ENCODE measurements around the gene ANKRD34B. TPM values are rescaled to one million over a fixed set of nuclear protein-coding genes. Genes with fewer than 3 reads are reported as not detected.

The ANKRD34B gene
- total and polyA plus RNA-seq, 2 donors (not counting 1 experiment from before 2014, with no cell fraction given), result not detected

- Histone ChIP-seq H2AFZ (ENCODE audit: insufficient read depth, low read depth, low read length, poor library complexity, severe bottlenecking) (no peak overlapping the region), H3K36me3 (replicated peaks in 1 of 2; ENCODE audit: control extremely low read depth in 1 of 2, control insufficient read depth in 1 of 2, extremely low read depth in 1 of 2, insufficient read depth in 2 of 2, low read length in 1 of 2) (no peaks in the 10 kb centered on the region), H4K20me1 (ENCODE audit: control insufficient read depth, insufficient read depth, low read length, poor library complexity, severe bottlenecking) (no peaks in the 10 kb centered on the region), H3K9ac (ENCODE audit: low read length) (no peak overlapping the region), H3K4me3 (ENCODE audit: control extremely low read depth in 1 of 5, extremely low read depth in 1 of 5, insufficient read depth in 1 of 5, low read depth in 2 of 5, low read length in 4 of 5) (no peak overlapping the region), H3K9me3 (ENCODE audit: control extremely low read depth in 1 of 3, control insufficient read depth in 2 of 3, insufficient read depth in 1 of 3, low read length in 2 of 3) (no peaks in the 10 kb centered on the region), H3K79me2 (ENCODE audit: control insufficient read depth, insufficient read depth, low read length) (no peaks in the 10 kb centered on the region), H3K4me1 (ENCODE audit: control insufficient read depth in 2 of 2, insufficient read depth in 2 of 2, low read length in 2 of 2) (peaks cover 12 to 13% of the 10 kb centered on the region in 2 donors), H3K27ac (ENCODE audit: low read length in 2 of 2) (no peak overlapping the region), H3K4me2 (replicated peaks; ENCODE audit: low read depth, low read length, poor library complexity, severe bottlenecking) (no peak overlapping the region), H3K27me3 (replicated peaks in 1 of 4; ENCODE audit: control extremely low read depth in 1 of 4, control insufficient read depth in 3 of 4, insufficient read depth in 4 of 4, low read length in 3 of 4) (peaks cover 0 to 41% (median 18%) of the 10 kb centered on the region in 4 experiments)
- CTCF ChIA-PET, result no interaction called here
- ATAC-seq (ENCODE audit: low read depth), result no peak
- WGBS (ENCODE audit: insufficient coverage), result 100% methylated on average over 3 of the region's 5 CpGs
- DNase-seq, result no peak
- Mint-ChIP-seq H3K4me3 (no peak overlapping the region), H3K27me3 (peaks cover 48% of the 10 kb centered on the region), H3K9me3 (ENCODE audit: insufficient read depth) (no peaks in the 10 kb centered on the region), H3K27ac (no peak overlapping the region), H3K4me1 (peaks cover 9% of the 10 kb centered on the region)
- TF ChIP-seq EZH2 (IDR thresholded peaks at IDR 0.05; ENCODE audit: borderline replicate concordance, insufficient read depth, low read depth, low read length, poor library complexity, severe bottlenecking) (no peak), CTCF (IDR thresholded peaks at IDR 0.05) (no peak)
- intact Hi-C loops (cut with micrococcal nuclease), result no loop called here
- POLR2A ChIA-PET, result no interaction called here
These were observed 3.3 kb downstream of the ANKRD34B start for GRCh38 chr5:80566711-80567259.

GRCh38 chr5:80565330-80565729 is 4.8 kb downstream of the ANKRD34B start:
- DNase-seq (no peak), ATAC-seq (ENCODE audit: low read depth) (no peak)
- H3K27ac Mint-ChIP-seq, result no peak overlapping the region
- CTCF ChIA-PET, result no interaction called here
- H3K9me3 Mint-ChIP-seq (ENCODE audit: insufficient read depth), result no peaks in the 10 kb centered on the region
- no peak overlapping the region for H3K4me3 Mint-ChIP-seq
- Histone ChIP-seq H3K4me3 (ENCODE audit: control extremely low read depth in 1 of 5, extremely low read depth in 1 of 5, insufficient read depth in 1 of 5, low read depth in 2 of 5, low read length in 4 of 5) (no peak overlapping the region), H3K27me3 (replicated peaks in 1 of 4; ENCODE audit: control extremely low read depth in 1 of 4, control insufficient read depth in 3 of 4, insufficient read depth in 4 of 4, low read length in 3 of 4) (peaks cover 0 to 30% (median 10%) of the 10 kb centered on the region in 4 experiments), H3K9ac (ENCODE audit: low read length) (no peak overlapping the region), H2AFZ (ENCODE audit: insufficient read depth, low read depth, low read length, poor library complexity, severe bottlenecking) (no peak overlapping the region), H3K79me2 (ENCODE audit: control insufficient read depth, insufficient read depth, low read length) (no peaks in the 10 kb centered on the region), H3K9me3 (ENCODE audit: control extremely low read depth in 1 of 3, control insufficient read depth in 2 of 3, insufficient read depth in 1 of 3, low read length in 2 of 3) (no peaks in the 10 kb centered on the region), H3K4me2 (replicated peaks; ENCODE audit: low read depth, low read length, poor library complexity, severe bottlenecking) (no peak overlapping the region), H3K4me1 (ENCODE audit: control insufficient read depth in 2 of 2, insufficient read depth in 2 of 2, low read length in 2 of 2) (peaks cover 12 to 13% of the 10 kb centered on the region in 2 donors), H3K27ac (ENCODE audit: low read length in 2 of 2) (no peak overlapping the region), H3K36me3 (replicated peaks in 1 of 2; ENCODE audit: control extremely low read depth in 1 of 2, control insufficient read depth in 1 of 2, extremely low read depth in 1 of 2, insufficient read depth in 2 of 2, low read length in 1 of 2) (no peaks in the 10 kb centered on the region), H4K20me1 (ENCODE audit: control insufficient read depth, insufficient read depth, low read length, poor library complexity, severe bottlenecking) (no peaks in the 10 kb centered on the region)
- WGBS (ENCODE audit: insufficient coverage), result 87% methylated on average over 3 of the region's 5 CpGs
- TF ChIP-seq CTCF (IDR thresholded peaks at IDR 0.05) (no peak), EZH2 (IDR thresholded peaks at IDR 0.05; ENCODE audit: borderline replicate concordance, insufficient read depth, low read depth, low read length, poor library complexity, severe bottlenecking) (no peak)
- peaks cover 3% of the 10 kb centered on the region for H3K4me1 Mint-ChIP-seq
- intact Hi-C loops (cut with micrococcal nuclease), result no loop called here
- peaks cover 41% of the 10 kb centered on the region for H3K27me3 Mint-ChIP-seq
- POLR2A ChIA-PET, result no interaction called here
